Stomach (tissue), 4 donors: ENCODE results near the gene S100A5.

Experiments
- CTCF ChIP-seq, 7 experiments: fragments of 450-650 bp in 4 of 7; fragments of 200-600 bp in 3 of 7; sonication (generic) in 3 of 7; IDR thresholded peaks; one replicate each; pipeline ENCODE4 v1.5.1; 2016 to 2019; ENCODE audit warnings: antibody characterized with exemption in 7 of 7, control low read depth in 2 of 7, mild to moderate bottlenecking in 1 of 7
- POLR2A ChIP-seq, 4 donors: fragments of 450-650 bp; IDR thresholded peaks; one replicate each; pipeline ENCODE4 v1.6.1; 2016; ENCODE audit warnings: antibody characterized with exemption in 4 of 4, control low read depth in 2 of 4, mild to moderate bottlenecking in 1 of 4, moderate library complexity in 1 of 4
- POLR2AphosphoS5 ChIP-seq, 3 donors: sonication (generic); formaldehyde crosslinking; IDR thresholded peaks; one replicate each; pipeline ENCODE4 v1.6.1; 2016; ENCODE audit warnings: antibody characterized with exemption in 3 of 3

- no peak for TF ChIP-seq POLR2A (IDR thresholded peaks at IDR 0.05)
- TF ChIP-seq CTCF (IDR thresholded peaks at IDR 0.05), result no peak
- TF ChIP-seq POLR2AphosphoS5 (IDR thresholded peaks at IDR 0.05), result no peak
These were observed 12.4 kb upstream of the S100A5 start for GRCh38 chr1:153553096-153553495.
